Activated CD4-positive, alpha-beta T cell treated with anti-CD3 and anti-CD28 coated beads, Interleukin-10, Interleukin-2, amounts not matched to agents 100 ng/mL and 50 ng/mL, durations not matched to agents 16 hours and 8 hours (primary cell): Measurements from ENCODE around the gene LHPP.
A peak's percentile ranks its signal among the peaks of the same experiment; 100 is the strongest.
"Not testable (repeated sequence)": the region's sequence is repeated elsewhere in the genome, so short reads cannot be mapped to it uniquely, and the experiment has no call there.

Experiments used
- DNase-seq: peaks from one replicate; pipeline ENCODE4 v3.0.0-alpha.2; 2020

Gene LHPP

DNA sequence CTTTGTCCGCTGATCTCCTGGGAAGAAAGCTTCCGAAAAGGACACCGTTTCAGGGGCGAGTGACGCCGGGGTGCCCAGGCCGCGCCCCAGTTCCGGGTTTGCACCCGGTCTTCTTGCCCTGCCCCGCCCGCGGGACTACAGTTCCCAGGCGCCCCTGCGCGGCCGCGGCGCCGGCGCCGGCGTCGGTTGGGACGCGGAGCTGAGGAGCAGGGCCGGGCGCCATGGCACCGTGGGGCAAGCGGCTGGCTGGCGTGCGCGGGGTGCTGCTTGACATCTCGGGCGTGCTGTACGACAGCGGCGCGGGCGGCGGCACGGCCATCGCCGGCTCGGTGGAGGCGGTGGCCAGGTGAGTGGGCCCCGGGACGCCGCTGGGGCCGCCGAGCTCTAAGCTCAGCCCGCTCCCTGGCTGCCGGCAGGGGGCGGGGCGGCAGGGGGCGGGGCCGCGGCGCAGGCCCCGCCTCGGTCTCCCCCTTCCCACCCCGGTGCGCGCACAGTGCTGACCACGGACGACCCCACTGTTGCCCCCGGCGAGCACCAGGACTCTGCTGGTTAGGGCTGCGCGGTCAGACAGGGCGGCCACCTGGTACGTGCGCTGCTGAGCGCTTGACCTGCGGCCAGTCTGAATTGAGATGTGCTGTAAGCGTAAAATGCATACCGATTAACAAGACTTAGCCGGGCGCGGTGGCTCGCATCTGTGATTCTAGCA lies at the start of gene LHPP:
Gene LHPP (plus strand): TSS at position 182 of the 706 bp plus-strand sequence. CDS start 40 bp downstream, at position 222.
- DNase-seq: peak; percentile 93

DNA sequence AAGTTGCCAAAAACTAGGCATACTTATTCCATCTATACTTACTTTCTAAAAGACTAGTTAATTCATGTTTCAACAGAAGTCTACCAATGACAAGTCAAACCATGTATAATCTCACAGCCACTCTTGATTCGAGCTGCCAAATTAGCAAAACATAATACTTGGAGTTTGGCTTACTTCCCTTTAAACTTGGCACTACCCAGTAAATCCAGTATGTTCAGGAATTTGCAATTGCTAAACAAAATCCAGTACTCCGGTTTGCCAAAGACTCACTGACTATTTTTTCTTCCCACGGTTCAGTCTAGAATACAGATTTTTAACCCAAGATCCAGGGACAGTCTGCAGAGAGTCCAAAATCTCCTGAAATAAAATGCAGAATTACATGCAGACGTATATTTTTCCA lies 47.5 kb upstream of the LHPP start:
- no peak for DNase-seq

GRCh38 chr10:124415210-124415609 lies 46.4 kb upstream of the LHPP start:
- DNase-seq: no peak

DNA sequence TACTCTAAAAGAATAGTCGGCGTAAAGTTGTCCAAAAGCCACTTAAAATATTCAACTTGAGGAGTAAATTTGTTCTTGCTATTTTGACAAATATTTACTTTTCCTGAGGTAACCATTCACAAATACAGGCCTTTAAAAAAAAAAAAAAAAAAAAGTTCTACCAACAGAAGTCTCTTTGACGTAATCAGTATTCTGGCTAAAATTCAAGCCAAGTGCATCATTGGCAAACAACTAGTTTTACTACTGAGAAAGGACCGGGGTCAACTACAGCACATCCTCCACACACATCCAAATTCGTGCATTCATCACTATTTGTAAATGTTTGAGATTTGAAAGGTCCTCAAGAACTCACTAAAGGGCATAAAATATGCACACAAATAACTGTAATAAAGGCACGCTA lies 44.9 kb upstream of the LHPP start:
- DNase-seq: no peak

GRCh38 chr10:124417895-124418725 lies 43.5 kb upstream of the LHPP start:
- DNase-seq: peak; percentile 43

DNA sequence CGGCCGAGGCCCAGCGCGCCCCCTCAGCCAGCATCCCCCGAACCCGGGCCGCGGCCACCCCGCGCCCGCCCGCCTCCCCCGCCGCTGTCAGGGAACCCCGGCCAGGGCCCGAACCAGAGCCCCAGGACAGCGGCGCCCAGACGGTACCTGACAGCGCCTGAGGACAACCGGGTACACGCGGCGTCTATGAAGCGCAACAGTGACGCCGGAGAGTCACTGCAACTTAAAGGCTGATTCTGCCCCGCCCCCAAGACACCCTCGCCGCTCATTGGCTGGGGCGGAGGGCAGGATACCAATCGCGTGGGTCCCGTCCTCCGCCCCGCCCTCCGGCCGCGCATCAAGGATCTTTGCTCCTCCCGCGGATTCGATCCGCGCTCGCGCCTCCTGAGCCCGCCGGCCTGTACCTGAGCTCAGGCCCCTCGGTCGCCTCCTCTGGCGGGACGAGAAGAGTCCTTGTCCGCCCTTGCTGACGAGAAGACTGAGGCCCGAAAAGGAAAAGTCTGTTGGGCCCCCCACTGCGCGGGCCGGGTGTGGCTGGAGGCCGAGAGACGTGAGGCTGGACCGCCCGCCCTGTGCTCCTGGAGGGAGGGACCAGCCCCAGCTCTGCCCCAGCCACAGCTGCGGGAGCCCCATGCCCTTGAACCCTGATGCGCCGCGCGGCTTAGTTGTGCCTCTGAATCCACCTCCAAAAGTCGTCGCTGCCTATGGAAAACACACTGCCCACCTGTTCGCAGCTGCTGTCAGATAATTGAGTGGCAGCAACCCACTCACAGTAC lies 42.7 kb upstream of the LHPP start, which contains the start of gene OAT:
Gene OAT (minus strand): TSS at position 198 of the 776 bp plus-strand sequence. CDS start 6,752 bp downstream, outside the sequence.
- peak; percentile 97 for DNase-seq

DNA sequence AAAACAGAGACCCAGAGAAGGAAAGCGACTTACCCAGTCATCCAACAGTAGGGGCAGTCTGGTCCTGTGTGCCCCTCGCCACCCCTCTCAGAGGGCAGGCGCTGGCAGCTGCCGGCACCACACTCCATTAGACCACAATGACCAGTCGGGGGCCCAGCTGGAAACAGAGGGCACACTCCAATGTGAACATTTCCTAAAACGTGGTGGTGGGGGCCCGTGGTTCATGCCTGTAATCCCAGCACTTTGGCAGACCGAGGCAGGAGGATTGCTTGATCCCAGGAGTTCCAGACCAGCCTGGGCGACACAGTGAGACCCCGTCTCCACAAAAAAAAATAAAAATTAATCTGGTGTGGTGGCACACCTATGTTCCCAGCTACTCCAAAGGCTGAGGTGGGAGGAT lies 42.0 kb upstream of the LHPP start:
- no peak for DNase-seq

GRCh38 chr10:124420254-124420653 lies 41.4 kb upstream of the LHPP start:
- no peak for DNase-seq

GRCh38 chr10:124422742-124423141 lies 38.9 kb upstream of the LHPP start:
- DNase-seq: no peak

DNA sequence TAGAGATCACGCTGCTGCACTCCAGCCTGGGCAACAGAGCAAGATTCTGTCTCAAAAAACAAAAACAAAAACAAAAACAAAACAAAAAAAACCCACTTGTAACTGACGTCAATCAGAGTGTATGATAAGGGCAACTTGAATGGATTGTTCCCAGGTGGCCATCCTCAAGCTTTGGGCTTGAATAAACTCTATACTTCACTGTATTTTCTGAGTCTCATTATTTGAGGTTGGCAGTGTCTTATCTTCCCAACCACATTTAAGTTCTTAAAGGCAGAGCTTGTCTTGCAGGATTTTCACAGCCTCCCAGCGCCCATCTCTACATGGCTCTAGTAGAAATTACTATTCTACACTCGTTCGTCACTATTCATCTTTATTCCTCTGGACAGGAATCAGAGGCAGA lies 37.8 kb upstream of the LHPP start:
- DNase-seq: no peak

GRCh38 chr10:124425227-124425962 lies 36.2 kb upstream of the LHPP start:
- DNase-seq: no peak

- no peak for DNase-seq
Observed at GRCh38 chr10:124428207-124428777, 33.3 kb upstream of the LHPP start.

DNA sequence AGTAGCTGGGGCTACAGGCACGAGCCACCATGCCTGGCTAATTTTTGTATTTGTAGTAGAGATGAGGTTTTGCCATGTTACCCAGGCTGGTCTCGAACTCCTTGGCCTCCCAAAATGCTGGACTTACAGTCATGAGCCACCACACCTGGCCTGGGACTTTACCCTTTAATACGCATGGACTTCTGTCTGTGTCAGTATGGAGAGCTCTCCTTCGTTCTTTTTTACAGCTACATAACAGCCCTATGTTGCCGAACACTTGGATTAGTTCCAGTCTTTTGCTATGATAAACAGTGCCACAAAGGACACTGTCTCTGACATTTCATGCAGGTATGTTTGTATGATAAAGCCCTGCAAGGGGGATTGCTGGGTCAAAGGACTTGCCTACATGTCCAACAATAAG lies 32.0 kb upstream of the LHPP start:
- no peak for DNase-seq

GRCh38 chr10:124430077-124430476 lies 31.5 kb upstream of the LHPP start:
- no peak for DNase-seq

DNA sequence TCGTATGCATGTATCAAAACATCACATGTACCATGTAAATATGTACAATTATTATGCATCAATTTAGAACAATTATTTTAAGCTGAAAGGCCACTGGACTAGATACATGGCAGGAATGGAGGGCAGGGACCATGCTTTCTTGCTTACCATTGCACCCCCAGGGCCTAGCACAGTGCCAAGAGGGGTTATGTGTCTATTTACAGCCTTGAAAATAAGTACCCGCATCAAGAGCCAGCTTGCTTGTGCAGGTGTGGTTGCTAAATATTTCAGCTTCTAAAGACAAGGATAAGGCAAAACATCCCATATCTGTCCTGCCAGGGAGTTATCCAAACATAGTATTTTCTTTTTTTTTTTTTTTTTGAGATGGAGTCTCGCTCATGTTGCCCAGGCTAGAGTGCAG lies 28.2 kb upstream of the LHPP start:
- no peak for DNase-seq

DNA sequence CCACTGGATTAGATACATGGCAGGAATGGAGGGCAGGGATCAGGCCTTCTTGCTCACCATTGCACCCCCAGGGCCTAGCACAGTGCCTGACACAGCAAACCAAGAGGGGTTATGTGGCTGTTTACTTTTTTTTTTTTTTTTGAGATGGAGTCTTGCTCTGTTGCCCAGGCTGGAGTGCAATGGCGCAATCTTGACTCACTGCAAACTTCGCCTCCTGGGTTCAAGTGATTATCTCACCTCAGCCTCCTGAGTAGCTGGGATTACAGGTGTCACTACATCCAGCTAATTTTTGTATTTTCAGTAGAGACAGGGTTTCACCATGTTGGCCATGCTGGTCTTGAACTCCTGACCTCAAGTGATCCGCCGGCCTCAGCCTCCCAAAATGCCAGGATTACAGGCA lies 25.9 kb upstream of the LHPP start:
- not testable (repeated sequence) for DNase-seq

- DNase-seq: no peak
Observed at GRCh38 chr10:124436191-124436638, 25.4 kb upstream of the LHPP start.

DNA sequence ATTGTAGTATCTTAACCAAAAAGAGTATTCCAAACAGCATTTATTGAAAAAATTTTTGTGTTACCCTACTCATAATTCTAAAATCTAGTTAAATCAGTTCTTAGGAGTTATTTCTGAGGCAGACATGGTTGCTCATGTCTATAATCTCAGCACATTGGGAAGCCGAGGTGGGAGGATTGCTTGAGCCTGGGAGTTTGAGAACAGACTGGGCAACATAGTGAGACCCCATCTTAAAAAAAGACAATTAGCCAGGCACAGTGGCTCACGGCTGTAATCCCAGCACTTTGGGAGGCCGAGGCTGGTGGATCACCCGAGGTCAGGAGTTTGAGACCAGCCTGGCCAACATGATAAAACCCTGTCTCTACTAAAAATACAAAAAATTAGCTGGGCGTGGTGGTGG lies 19.9 kb upstream of the LHPP start:
- not testable (repeated sequence) for DNase-seq

GRCh38 chr10:124446830-124447750 lies 14.5 kb upstream of the LHPP start:
- no peak for DNase-seq

DNA sequence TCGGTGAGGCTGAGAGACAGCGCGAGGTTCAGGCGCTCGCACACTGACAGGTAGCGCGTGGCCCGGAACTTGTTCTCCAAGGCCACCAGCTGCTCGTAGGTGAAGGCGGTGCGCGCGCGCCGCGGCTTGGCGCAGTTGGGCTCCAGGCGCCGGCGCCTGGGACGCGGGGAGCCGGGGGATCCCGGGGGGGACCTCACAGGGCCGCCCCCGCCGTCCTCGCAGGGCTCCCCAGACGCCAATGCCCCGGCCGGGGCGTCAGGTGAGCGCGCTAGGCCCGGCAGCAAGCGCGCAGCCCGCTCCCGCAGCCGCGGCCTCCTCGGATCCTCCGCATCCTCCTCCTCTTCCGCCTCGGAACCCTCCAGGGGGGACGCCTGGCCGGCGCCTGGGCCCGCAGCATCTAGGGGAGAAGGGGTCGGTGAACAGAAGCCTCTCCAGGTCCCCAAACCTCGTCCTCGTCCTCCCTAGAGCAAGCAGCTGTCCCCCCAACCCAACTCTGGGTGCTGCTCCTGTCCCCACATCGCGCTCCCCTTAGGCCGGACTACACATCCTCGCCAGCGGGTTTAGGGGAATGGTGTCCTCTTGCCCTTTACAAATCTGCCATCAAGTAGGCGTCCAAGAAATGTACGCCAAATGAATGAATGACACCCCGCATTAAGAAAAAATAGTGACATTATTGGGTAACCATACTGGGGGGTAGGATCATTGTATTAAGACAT lies 13.7 kb upstream of the LHPP start:
- no peak for DNase-seq
